HG03342 (cell line): ENCODE data around the gene LTB4R.

ENCODE experiments used
- ATAC-seq: cut with Tn5 transposase; IDR thresholded peaks from one replicate; pipeline ENCODE4 v1.9.1; 2021; ENCODE audit warnings: mild to moderate bottlenecking, moderate library complexity; ENCODE audit not compliant: unreplicated experiment

Gene LTB4R, protein sequence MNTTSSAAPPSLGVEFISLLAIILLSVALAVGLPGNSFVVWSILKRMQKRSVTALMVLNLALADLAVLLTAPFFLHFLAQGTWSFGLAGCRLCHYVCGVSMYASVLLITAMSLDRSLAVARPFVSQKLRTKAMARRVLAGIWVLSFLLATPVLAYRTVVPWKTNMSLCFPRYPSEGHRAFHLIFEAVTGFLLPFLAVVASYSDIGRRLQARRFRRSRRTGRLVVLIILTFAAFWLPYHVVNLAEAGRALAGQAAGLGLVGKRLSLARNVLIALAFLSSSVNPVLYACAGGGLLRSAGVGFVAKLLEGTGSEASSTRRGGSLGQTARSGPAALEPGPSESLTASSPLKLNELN

DNA sequence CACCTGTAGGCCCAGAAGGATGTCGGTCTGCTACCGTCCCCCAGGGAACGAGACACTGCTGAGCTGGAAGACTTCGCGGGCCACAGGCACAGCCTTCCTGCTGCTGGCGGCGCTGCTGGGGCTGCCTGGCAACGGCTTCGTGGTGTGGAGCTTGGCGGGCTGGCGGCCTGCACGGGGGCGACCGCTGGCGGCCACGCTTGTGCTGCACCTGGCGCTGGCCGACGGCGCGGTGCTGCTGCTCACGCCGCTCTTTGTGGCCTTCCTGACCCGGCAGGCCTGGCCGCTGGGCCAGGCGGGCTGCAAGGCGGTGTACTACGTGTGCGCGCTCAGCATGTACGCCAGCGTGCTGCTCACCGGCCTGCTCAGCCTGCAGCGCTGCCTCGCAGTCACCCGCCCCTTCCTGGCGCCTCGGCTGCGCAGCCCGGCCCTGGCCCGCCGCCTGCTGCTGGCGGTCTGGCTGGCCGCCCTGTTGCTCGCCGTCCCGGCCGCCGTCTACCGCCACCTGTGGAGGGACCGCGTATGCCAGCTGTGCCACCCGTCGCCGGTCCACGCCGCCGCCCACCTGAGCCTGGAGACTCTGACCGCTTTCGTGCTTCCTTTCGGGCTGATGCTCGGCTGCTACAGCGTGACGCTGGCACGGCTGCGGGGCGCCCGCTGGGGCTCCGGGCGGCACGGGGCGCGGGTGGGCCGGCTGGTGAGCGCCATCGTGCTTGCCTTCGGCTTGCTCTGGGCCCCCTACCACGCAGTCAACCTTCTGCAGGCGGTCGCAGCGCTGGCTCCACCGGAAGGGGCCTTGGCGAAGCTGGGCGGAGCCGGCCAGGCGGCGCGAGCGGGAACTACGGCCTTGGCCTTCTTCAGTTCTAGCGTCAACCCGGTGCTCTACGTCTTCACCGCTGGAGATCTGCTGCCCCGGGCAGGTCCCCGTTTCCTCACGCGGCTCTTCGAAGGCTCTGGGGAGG is at the start of gene LTB4R:
LTB4R (plus strand) TSS at position 857 of the 959 bp plus-strand sequence. CDS start 4,150 bp downstream, outside the sequence.
- peak; percentile 56 for ATAC-seq

DNA sequence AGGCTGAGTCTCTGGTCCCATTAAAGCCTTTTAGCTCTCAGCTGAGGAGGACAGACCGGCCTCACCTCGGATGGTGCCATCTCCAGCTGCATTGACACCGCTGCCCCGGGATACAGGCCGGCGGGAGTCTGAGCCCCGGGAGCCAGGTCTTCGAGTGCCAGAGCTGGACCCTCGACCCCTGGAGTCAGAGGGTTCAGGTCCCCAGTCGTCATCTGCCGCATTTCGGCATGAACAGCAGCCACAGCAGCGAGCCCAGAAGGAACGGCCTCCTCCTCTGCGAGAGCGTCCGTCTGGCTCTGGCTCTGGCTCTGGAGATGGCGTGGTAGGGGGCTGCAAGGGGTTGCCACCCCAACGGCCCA is 49.4 kb upstream of the LTB4R start:
- ATAC-seq, result no peak

DNA sequence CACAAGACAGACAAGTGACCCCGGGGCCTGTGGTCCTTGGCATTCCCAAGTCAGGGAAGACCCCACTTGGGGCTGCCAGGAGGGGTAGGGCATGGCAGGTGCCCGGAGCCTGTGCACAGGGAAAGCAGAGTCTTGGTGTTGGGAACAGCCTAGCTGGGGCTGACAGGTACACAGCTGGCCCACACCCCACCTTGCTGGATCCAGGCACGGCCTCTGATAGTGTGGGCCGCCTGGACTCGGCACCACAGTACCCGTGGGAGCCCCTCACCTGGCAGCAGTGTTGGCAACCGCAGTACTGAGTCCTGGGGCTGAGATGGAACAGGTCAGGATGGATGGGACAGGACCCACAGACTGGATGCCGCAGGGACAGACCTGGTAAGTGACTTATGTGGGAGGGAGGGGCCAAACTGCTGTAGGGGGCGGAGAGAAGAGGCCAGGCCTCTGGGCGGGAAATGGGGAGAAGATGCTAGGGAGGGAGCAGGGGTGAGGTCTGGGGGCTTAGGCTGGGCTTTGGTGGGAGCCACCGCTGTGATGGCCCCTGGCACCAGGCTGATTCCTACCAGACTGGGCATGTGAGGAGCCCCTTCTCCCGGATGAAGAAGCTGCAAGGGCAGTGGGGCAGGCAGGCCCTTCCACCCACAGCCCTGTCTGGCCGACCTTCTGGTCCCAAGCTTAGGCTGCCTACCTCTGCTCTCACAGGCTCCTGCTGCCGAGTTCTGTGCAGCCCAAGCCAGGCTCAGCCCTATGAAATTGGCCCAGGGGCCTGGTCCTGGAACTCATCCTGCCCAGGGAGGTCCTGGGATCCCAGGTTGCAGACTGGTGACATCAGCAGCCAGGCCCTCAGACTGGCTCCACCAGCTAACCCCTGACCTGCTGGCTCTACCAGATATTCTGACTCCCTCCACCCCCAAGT is 48.2 kb upstream of the LTB4R start, which contains the start of gene TGM1:
TGM1 (minus strand) TSS at position 357 of the 913 bp plus-strand sequence. CDS start 825 bp downstream, outside the sequence.
- no peak for ATAC-seq

DNA sequence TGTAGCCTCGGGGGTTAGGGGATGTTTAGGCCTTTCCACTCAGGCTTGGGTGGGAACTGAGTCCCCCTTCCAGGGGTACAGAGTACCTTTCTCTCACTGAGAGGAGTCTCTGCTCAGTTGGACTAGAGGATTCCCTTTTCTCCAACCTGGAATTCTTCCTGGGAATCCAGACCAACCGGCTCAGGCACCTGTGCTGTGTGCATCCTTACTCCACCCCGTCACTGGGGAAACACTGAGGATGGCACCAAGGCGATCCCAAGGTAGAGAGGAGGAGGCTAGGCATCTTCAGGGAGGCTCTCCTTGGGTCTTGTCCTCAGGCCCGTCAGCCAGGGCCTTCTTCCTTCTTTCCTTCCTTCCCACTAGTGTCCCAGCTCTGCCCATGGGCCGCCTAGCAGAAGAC is 47.5 kb upstream of the LTB4R start:
- ATAC-seq, result no peak

DNA sequence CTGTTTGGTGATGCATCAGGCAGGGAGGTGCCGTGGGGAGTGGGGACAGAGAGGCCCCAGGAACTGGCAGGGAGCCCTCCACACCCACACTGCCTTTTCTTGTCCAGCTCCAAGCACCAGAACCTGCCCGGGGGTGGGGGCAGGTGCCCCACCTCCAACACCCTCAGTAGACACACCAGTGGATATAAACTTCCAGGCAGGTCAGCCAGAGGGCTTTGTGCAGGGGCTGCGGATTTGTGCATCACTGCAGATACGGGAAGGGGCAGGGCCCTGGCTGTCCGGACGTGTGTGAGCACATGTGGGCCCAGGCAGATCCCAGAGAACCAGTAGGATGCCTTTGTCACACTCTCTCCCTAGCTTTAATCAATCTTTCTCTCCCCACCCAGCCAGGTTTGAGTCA is 47.0 kb upstream of the LTB4R start:
- ATAC-seq, result no peak

DNA sequence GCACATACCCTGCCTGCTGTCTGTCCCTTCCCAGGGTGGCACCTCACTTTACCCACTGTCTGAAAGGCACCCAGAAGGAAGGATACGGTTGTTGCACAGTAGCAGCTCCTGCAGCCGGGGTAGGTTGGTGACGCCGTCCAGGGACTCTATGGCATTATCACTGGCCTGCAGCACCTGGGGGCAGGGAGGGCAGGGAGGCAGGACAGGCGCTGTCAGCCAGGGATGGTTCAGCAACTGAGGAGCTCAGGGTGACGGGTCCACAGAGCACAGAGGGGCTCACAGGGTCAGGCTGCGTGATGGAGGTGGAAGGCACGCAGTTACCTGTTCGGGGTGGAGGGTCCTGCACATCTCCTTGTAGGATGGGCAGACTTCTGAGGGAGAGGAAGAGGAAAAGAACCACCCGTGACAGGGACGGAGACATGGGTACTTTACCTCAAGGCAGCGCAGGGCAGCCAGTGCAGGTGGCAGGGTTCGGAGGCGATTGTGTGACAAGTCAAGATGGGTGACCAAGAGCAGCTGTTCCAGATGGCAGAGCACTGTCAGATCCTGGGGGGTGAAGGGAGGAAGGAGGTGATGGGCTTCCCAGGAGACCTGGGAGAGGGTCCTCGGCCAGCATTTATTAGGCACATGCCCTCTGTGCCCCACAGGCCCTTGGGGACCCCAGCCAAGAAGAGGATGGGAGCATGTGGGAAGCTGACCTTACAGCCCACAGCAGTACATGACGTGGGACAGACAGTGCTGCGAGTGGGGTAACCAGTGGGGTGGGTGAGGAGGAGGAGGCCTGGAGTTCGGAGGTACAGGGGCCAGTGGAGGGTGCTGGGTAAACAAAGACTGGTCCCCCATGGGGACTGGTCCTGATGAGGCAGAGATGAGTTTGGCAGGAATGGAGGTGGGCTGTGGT is 44.7 kb upstream of the LTB4R start:
- no peak for ATAC-seq

DNA sequence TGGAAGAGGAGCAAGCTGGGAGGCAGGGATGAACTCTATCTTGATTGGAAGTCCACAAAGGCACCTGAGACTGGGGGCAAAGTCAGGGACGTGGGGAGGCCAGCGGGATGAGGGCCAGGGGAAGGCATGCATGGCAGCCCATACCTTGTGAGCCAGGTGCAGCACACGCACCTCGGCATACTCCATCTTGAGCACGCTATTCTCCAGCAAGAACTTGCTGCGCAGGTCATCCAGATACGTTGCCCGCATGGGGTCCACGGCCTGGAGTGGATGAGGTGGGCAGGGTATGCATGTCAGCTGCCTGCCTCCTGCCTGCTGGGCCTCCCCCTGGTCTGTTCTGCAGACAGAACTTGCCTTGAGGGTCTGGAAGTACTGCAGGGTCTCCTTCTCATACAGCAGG is 43.8 kb upstream of the LTB4R start:
- ATAC-seq, result no peak

DNA sequence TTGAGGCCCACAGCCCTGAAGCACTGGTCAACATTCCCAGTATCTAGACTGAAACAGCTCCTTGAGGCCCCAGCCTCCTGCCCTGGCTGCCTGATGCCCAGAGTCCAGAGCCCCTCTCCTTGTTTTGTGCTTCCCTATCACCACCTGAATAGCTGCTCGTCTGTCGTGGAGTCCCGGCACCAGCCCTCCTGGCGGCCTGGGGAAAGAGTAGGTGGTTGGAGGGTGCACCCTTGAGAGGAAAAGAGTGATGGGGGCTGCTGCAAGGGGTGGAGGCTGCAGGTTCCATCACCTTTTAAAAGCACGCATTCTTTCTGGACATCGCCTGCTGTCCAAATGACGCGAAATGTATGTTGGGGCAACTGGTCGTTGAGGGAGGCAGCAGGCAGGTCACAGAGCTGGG is 43.1 kb upstream of the LTB4R start:
- no peak for ATAC-seq

DNA sequence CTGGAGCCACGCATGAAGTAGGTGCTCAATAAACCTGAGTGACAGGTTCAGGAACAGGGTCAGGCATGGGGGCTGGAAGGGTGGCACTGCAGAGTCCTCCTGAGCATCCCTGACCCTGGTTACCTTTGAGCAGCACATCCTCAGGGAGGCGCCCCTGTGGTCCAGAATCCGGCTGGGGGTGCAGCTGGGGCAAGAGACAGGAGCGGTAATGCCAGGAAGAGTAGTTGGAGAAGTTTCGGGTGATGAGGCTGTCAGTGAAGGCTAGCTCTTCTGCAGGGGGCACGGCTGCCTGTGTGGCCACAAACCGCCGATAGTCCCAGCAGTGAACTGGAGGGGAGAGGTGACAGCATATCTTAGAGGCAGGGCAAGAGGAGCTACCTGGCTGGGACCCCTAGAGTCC is 41.9 kb upstream of the LTB4R start:
- no peak for ATAC-seq

DNA sequence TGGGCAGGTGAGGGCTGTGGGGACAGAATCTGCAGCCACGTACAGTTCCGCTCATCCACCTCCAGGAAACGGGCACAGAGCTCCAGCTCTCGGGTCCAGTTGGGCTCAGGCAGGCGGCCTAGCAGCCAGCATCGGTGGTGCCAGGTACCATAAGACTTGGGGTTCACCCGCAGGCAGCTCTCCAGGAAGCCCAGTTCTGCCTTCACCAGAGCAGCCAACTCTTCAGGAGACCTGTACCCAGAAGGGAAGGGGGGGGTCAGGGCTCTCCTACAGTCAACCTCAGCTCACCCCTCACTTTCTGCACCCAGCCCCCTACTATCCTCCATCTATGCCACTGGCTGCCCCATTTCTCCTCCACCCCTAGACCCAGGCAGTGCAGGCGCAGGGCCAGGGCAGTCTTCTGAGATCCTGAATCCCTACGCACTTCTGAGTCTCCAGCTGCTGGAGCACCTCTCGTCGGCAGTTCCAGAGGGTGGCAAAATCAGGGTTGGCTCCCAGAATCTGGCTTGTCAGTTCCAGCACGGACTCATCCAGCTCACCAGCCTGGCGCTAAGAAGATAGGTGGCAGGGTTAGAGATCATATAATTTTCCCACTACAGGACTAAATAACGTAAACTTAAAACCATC is 41.3 kb upstream of the LTB4R start:
- no peak for ATAC-seq

DNA sequence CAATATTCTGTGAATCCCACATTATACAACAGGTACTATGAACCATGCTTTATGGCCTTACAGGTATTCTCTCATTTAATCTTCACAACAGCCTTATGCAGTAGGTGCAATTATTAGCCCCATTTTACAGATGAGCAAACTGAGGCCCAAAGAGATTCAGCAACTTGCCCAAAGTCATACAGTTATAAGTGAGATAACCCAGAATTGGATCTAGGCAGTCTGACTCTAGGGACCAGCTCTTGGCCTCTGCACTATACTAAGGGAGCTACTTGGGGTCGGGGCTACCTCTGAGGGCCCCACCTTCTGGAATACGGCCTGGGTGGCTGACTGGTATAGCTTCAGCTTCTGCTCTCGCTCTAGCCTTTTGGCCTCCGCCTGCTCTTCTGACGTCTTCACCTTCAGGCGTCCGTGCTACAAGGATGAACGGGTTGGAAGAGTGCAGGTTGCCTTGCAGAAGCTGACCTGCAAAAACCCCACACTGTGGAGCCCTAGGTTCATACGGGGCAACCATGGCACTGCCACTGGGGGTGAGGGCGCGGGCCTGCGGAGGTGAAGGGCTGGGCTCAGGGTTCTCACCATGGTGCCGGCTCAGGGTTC is 40.7 kb upstream of the LTB4R start:
- ATAC-seq, result no peak

DNA sequence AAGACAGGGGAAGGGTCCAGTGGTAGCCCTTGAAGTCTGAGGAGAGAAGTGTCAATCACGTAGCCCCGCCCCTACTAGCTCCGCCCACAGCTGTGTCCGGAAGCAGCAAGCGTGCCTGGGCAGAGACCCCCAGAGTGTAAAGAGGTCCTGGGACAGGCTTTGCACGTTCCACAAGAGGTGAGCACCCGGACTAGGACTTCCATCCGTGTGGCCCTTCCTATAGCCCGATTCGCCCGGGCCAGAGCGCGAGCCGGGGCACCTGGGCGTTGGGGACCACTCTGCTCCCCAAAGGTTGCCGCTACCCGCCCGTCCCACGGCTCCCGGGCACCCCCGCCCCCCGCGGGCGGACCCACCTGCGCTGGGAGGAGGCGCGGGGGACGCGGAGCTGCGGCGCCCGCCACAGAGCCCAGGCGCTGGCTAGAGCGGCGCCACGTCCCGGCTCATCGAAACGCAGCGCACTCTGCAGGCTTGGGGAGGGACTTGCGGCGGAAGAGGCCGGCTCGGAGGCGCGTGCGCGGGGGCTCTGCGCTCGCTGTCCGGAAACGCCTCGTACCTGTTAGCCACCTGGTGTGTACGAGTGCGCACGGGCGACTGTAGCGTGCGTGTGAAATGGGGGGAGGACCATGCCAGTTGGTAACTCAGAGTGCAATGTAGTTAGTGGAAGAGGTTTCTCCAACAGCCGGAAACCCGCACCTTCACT is 40.0 kb upstream of the LTB4R start, which contains the start of gene RABGGTA:
RABGGTA (minus strand) TSS at position 464 of the 700 bp plus-strand sequence. CDS start 482 bp downstream, outside the sequence.
- ATAC-seq, result peak; percentile 83

DNA sequence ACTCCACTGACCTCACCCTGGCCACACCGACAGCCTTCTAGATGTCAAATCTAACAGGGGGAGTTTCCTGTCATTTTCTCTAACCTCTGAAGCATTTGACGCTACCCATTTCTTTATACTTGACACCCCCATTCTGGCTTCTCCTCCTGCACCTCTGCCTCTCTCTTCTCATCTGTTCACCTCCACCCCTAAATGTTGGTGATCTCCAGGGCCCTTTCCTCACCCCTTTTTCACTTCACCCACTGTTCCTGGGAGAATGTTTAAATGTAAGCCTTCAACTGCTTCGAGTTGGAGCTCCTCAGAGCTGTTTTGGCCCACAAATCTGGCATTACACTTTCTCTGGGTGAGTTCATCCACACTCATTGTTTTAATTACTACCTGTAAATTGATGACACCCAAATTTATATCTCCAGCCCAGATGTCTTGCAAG is 39.5 kb upstream of the LTB4R start:
- no peak for ATAC-seq

DNA sequence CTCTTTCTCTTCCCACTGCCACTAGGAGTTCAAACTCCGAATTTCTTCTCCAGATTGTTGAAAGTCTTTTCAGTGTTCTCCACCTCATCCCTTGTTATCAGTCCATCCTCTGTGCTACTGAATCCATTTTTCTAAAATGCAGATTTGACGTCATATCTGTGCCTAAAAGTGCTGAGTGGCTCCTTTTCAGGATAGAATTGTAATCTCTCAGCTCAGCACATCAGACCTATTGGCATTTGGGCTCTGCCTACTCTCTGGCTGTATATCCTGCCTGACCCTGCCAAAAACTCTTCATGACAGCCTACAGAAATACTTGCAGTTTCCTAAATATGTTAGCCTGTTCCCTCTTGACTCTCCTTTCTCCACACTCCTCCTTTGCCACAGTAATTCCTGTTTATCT is 38.8 kb upstream of the LTB4R start:
- no peak for ATAC-seq

DNA sequence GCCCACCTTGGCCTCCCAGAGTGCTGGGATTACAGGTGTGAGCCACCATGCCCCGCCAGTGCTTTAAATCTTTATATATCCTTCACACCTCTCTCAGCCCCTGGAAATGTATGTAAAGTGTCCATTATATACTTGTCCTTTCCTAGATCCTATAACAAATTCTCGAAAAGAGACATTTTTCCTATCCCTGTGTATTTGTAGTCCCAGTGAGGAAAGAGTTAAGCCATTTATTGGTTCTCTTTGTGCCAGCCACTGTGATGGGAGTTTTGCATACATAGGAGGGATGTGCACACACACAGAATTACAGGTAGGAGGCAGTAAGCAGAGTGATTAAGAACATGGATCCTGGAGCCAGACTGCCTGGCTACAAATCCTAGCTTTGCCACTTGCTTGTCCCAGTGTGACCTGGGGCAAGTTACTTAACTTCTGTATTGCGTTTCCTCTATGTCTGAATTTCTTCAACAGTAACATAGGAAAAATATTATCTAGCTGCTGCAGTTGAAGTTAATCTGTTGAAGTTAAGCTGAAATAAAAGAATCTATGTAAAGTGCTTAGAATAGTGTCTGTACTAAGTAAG is 37.8 kb upstream of the LTB4R start:
- no peak for ATAC-seq

DNA sequence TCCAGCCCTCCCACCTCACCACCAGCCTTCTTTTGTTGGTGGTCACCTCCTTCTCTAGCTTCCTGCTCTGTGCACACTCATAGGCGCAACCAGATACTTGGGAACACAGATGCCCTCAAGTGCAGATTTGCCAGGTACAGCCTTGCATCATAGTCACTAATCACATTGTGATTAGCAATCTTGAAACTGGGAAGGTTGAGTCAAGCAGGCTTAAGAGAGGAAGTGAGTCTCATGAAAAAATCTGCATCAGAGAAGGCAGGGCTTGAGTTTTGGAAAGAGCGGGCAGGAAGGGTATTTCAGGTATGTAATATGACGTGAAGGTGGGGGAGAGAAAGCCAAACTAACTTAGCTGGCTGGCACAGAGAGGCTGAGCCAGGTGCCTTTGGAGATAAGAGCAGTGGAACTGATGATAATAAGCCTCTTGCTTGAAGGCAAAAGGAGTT is 37.2 kb upstream of the LTB4R start:
- ATAC-seq, result peak; percentile 41

DNA sequence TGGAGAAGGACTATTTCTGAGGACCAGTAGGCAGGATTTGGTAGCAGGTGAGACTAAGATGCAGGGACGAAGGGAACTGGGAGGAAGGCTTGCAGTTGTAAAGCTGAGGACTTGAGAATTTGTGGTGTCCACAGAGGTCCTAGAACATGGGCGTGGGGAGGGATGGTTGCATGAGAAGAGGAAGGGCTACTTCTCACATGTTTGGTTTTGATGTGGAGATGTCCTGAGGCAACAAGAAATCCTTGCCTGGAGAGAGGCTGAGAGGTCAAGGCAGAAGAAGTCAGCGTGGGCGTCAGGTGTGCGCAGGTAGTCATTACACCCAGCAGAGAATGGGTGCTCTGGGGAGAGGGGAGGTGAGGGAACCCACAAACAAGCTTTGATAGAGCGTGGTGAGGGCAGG is 34.2 kb upstream of the LTB4R start:
- ATAC-seq, result no peak
